Astrocyte (in vitro differentiated cells and primary cell): ENCODE data around the gene TWF2.

Source experiments
- CTCF ChIP-seq: IDR thresholded peaks from 2 replicates; pipeline ENCODE4 v1.5.1; 2011; ENCODE audit warnings: low read depth, mild to moderate bottlenecking, inconsistent platforms, low read length, moderate library complexity; ENCODE audit not compliant: insufficient read depth
- EZH2 ChIP-seq: IDR thresholded peaks from 2 replicates; pipeline ENCODE4 v1.6.1; 2012; ENCODE audit warnings: mild to moderate bottlenecking, low read length, inconsistent platforms; ENCODE audit not compliant: insufficient read depth

- TF ChIP-seq CTCF = no peak
- no peak for TF ChIP-seq EZH2
Observed at GRCh38 chr3:52249683-52250082, 10.7 kb upstream of the TWF2 start.
